MM.1S (cell line): Measurements from ENCODE around the gene CMC1.

ENCODE experiments used
- EZH2 ChIP-seq: fragments of 300-600 bp; sonication (generic); optimal IDR thresholded peaks from 2 replicates; pipeline ENCODE3; 2017; ENCODE audit warnings: low read depth, mild to moderate bottlenecking, antibody characterized with exemption, low read length, mixed read lengths
- TF ChIP-seq, protein P1 (sequence below): fragments of 300-600 bp; sonication (generic); IDR thresholded peaks from 2 replicates; pipeline ENCODE4 v1.5.1; 2016; ENCODE audit warnings: antibody characterized with exemption, low read length, mixed read lengths

- TF ChIP-seq, protein P1, sequence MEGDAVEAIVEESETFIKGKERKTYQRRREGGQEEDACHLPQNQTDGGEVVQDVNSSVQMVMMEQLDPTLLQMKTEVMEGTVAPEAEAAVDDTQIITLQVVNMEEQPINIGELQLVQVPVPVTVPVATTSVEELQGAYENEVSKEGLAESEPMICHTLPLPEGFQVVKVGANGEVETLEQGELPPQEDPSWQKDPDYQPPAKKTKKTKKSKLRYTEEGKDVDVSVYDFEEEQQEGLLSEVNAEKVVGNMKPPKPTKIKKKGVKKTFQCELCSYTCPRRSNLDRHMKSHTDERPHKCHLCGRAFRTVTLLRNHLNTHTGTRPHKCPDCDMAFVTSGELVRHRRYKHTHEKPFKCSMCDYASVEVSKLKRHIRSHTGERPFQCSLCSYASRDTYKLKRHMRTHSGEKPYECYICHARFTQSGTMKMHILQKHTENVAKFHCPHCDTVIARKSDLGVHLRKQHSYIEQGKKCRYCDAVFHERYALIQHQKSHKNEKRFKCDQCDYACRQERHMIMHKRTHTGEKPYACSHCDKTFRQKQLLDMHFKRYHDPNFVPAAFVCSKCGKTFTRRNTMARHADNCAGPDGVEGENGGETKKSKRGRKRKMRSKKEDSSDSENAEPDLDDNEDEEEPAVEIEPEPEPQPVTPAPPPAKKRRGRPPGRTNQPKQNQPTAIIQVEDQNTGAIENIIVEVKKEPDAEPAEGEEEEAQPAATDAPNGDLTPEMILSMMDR = no peak
- no peak for TF ChIP-seq EZH2
Measured at GRCh38 chr3:28267984-28268849, 26.8 kb downstream of the CMC1 start.
